GM12872 (cell line): Measurements from ENCODE around the gene SELENOF.

Source experiments
- CTCF ChIP-seq: IDR thresholded peaks from 3 replicates; pipeline ENCODE4 v1.5.1; 2011; ENCODE audit warnings: low read depth, mild to moderate bottlenecking, low read length, moderate library complexity; ENCODE audit not compliant: insufficient read depth

Gene SELENOF

GRCh38 chr1:86913896-86914600, at the start of gene SELENOF:
SELENOF (minus strand) TSS chr1:86914126; CDS start chr1:86914111, 15 bp downstream.
- TF ChIP-seq CTCF, result no peak

- TF ChIP-seq CTCF, result no peak
Measured at GRCh38 chr1:86960548-86960947, 46.6 kb upstream of the SELENOF start.

GRCh38 chr1:86957221-86957620, 43.3 kb upstream of the SELENOF start:
- no peak for TF ChIP-seq CTCF

- TF ChIP-seq CTCF, result no peak
Measured at GRCh38 chr1:86956221-86956620, 42.3 kb upstream of the SELENOF start.

GRCh38 chr1:86955678-86956077, 41.8 kb upstream of the SELENOF start:
- no peak for TF ChIP-seq CTCF

GRCh38 chr1:86953167-86953566, 39.2 kb upstream of the SELENOF start:
- no peak for TF ChIP-seq CTCF

- no peak for TF ChIP-seq CTCF
Measured at GRCh38 chr1:86951430-86951829, 37.5 kb upstream of the SELENOF start.
